D341Med (cell line): ENCODE results near the gene C3orf22.

Source experiments
- DNase-seq: peaks from one replicate; pipeline ENCODE4 v3.0.0; 2012; ENCODE audit warnings: low spot score

The C3orf22 gene

DNA sequence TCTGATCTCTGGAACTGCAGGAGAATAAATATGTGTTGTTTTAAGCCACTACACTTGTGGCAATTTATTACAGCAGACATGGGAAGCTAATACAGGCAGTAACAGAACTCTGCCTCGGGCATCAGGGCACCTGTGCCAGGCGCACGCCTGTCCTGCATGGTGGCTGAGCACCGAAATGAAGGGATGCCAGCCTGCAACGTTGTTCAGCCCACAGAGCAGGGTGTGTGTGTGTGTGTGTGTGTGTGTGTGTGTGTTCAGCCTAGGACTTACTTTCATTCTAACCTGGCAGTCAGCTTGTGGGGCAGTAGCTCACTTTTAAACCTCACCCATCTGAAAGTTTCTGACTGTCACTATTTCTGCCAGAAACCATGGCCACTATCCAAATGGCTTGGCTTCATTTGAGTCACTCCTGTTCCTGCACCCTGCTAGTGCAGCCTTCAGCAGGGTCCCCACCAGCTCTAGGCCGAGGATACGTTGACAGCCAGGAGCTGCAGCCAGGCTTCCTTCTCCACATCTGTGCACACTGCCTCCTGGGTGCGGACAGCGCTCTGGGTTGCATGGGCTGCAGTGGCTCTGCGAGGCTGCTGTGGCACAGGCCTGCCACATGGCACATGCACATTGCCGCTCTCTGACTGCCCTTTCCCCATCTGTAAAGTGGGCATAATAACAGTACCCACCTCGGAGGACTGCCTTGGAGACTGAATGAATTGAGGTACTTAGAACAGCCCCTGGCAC, 45.6 kb downstream of the C3orf22 start:
- DNase-seq: no peak

DNA sequence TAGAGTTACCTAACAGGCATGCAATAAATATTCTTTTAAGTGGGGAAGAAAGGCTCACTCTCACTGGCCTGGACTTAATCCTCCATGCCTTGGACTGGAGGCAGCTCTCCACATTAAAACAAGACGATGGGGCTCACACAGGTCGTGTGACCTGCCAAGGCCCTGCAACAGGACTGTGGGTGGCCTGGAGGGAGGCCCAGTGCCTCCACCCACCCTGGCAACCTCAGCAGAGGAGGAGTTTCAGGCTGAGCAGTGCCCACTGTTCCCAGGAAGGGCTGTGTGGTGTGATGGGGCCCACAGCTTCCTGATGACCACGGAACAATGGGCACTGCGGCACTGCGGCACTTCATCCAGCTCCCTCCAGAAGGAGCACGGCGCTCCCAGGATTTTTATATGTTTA, 46.7 kb downstream of the C3orf22 start:
- no peak for DNase-seq

- no peak for DNase-seq
Measured at GRCh38 chr3:126511291-126511690, 47.4 kb downstream of the C3orf22 start.

DNA sequence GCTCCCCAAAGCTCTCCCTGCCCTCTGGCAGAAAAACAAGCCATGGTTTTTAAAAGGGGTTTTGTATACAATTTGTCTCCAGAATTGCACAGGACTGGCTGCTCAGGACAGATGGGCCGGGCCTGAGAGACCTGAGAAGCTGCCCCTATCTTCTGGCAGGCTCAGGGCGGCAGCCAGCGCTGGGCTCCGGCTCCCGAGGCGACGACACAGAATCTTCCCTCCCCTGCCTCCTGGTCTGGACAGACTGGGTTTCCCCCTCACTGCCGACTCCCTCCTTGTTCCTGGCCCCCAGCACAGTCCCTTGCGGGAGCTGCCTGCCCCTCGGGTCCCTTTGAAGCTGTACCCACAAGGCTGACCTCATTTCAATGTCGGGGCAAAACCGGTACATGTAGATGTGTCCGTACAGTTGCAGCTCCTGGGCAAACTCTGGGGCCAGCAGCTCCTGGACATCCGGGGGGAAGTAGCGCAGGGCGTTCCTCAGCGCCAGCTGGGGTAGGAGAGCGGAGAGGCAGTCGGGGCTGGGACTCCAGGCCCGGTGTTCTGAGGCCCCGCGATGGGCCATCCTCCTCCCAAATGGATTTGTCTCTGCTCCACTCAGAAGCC, 48.3 kb downstream of the C3orf22 start:
- DNase-seq: no peak

DNA sequence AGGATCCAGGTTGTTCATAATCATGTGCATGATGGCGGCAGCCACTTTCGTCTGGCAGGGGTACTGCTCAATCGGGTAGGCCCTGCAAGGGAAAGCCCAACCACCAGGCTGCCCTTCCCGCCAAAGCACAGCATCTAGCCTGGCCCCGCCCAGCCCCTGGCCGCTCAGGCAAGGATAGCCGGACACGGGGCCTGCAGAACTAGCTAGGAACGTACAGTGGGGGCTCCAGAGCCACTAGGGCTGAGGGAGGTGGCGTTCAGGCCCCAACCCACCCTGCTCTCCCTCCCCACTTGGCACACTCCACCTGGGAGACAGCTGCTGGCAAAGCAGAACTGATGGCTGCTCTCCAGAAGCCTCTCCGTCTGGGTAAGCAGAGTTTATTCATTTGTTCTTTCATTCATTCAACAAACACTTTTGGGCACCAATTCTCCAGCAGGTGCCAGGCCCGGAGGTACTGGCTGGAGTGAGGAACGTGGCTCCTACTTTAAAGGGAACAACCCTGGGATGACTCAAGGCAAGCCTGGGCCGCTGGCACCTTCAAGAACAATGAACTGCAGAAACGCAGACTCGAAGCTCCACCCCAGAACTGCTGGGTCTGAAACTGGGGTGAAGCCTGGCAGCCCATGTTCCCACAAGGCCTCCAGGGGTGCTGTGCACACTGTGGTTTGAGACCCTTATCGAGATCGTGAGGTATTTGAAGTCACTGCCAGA, 49.0 kb downstream of the C3orf22 start:
- DNase-seq: no peak

GRCh38 chr3:126508564-126508964, 50.2 kb downstream of the C3orf22 start:
- no peak for DNase-seq

- no peak for DNase-seq
Measured at GRCh38 chr3:126507886-126508285, 50.8 kb downstream of the C3orf22 start.

GRCh38 chr3:126503701-126504100, 55.0 kb downstream of the C3orf22 start:
- DNase-seq: no peak

DNA sequence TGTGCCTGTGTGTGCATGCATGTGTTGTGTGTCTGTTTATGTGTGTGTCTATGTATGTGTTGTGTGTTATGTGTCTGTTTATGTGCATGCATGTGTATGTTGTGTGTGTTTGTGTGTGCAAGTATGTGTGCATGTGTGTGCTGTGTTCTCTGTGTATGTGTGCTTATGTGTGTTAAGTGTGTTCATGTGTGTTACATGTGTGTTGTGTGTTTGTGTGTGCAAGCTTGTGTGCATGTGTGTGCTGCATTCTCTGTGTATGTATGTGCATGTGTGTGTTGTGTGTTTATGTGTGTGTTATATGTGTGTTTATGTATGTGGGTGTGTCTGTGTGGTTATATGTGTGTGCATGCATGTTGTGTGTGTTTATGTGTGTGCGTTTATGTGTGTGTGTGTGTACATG, 56.1 kb downstream of the C3orf22 start:
- no peak for DNase-seq

DNA sequence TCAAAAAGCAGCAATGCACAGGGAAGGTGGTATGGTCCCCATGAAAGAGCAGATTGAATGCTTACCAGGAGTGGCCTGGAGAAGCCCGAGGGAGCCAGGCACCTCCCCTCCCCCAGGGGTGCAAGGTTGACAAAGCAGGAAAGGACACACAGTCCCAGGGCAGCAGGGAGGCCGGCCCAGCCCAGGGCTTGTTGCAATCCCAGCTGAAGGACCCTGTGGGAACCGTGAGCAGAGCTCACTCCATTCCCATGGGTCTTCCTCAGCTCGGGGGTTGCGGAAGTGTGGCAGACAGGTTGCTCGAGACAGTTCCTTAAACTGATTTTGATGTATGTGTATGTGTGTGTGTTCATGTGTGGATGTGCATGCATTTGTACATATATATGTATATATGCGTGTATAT, 57.0 kb downstream of the C3orf22 start:
- DNase-seq: no peak

DNA sequence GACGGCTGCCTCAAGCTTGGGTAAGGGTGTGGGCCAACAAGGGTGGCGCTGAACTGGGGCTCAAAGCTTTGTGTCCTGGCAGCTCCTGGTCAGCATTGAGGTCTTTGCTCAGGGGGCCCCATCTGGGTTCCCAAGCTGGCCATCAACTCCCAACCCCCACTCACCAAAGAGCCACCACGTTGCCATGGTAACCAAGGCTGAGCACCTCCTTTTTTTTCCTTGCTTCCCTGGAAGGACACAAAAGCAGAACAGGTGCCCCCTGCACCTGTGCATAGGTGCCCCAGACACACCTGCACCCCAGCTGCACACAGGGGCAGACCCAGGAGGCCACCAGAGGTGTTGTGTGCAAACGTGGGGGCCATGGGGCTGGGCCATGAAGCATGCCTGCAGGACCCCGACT, 57.7 kb downstream of the C3orf22 start:
- DNase-seq: no peak

- no peak for DNase-seq
Measured at GRCh38 chr3:126500016-126500415, 58.7 kb downstream of the C3orf22 start.
